Chondrocyte (in vitro differentiated cells): ENCODE results near the gene SUZ12. TPM values are rescaled to one million over a fixed set of nuclear protein-coding genes. Genes with fewer than 3 reads are reported as not detected.

Experiments used
- total RNA-seq: library from RNA; stranded (reverse); gene quantifications from 3 replicates; pipeline ENCODE4 v1.2.1, GENCODE V29; 2021

SUZ12 gene
- total RNA-seq, 1 donor from 2014 or later = 19.5 TPM

Other genes with a start within 250 kb of the SUZ12 start
- gene COPRS, start 77.8 kb upstream of the SUZ12 start, total RNA-seq = 40.2 to 42.6 TPM (median 42.1 TPM) in 3 replicates
- 58.4 to 78.9 TPM (median 67.8 TPM) in 3 replicates for gene UTP6, start 35.3 kb upstream of the SUZ12 start, total RNA-seq
- gene LRRC37B, start 70.4 kb downstream of the SUZ12 start, total RNA-seq = 12.0 to 14.1 TPM (median 12.5 TPM) in 3 replicates
- gene RHOT1, start 205.5 kb downstream of the SUZ12 start, total RNA-seq = 26.7 to 31.5 TPM (median 27.0 TPM) in 3 replicates